ENCODE data around the gene MYOM1. TPM values are rescaled to one million over a fixed set of nuclear protein-coding genes. Genes with fewer than 3 reads are reported as not detected.
A peak's percentile ranks its signal among the peaks of the same experiment; 100 is the strongest.
"Not testable (repeated sequence)": the region's sequence is repeated elsewhere in the genome, so short reads cannot be mapped to it uniquely, and the experiment has no call there.

Gene MYOM1
- total RNA-seq, 2 experiments from 2014 or later, result 2.7 to 3.3 TPM

DNA sequence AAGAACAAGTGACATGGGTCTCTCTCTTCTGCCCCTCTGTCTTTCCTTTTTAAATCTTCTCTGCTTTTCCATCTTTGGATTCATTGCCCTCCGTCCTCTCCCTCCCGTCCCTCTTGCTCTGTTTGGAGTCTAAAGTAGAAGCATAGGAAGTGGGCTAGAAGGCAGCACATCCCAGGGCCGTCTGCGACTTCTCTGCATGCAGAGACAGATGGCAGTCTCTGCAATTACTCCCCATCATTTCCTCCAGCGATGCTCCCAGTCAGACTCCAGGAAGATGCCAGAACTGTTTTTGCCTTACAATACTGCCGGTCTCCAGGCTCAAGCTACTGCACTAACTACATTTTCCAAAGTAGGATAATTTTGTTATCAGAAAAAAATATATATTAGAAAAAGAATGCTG is 171.6 kb downstream of the MYOM1 start:
- Mint-ChIP-seq H3K36me3 (peaks cover 5% of the 10 kb centered on the region), H3K9me3 (peaks cover 8% of the 10 kb centered on the region), H3K4me1 (peaks cover 14% of the 10 kb centered on the region), H3K27me3 (peaks cover 2% of the 10 kb centered on the region), H3K27ac (peak overlapping the region; percentile 5), H3K4me3 (no peak overlapping the region)
- ATAC-seq (ENCODE audit: low read depth) (no peak), DNase-seq (no peak)
- POLR2A ChIA-PET, result interaction anchor here (0.6 kb wide), 1 partner anchor 14 kb away, joined by 3 read pairs; no protein-coding TSS in a partner anchor

DNA sequence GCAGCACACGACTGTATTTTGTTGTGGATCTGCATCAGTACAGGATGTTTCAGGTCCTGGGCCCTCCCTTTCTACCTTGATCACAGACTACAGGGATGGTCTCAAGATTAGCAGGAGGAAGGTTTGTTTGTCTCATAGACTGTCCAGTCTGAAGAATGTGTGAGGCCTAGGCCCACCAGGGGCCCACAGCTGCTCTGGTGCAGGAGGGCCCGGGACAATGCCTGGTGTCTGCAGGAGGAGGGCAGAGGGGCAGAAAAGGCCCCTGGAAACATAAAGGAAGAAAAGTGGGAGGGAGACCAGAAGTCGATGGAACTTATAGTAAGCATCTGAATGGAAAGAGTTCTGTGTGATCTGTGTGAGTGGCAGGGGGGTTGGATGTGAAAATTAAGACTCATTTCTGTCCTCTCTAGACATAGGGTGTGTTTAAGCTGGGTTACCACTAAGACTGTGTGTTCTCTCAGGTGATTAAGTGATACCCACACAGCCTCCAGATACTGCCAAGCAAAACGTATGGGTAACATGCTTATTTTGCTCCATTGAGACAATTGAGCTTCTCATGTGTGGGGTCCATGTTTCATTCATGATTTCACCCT is 173.5 kb downstream of the MYOM1 start:
- no peaks in the 10 kb centered on the region for H3K36me3 Mint-ChIP-seq
- POLR2A ChIA-PET, result no interaction called here
- H3K9me3 Mint-ChIP-seq, result no peaks in the 10 kb centered on the region
- H3K4me1 Mint-ChIP-seq, result peaks cover 7% of the 10 kb centered on the region
- H3K27ac Mint-ChIP-seq, result no peak overlapping the region
- H3K4me3 Mint-ChIP-seq, result no peak overlapping the region
- H3K27me3 Mint-ChIP-seq, result peaks cover 2% of the 10 kb centered on the region
- DNase-seq (no peak), ATAC-seq (ENCODE audit: low read depth) (no peak)

- Mint-ChIP-seq H3K9me3 (no peaks in the 10 kb centered on the region), H3K27ac (no peak overlapping the region), H3K4me3 (no peak overlapping the region), H3K4me1 (peaks cover 8% of the 10 kb centered on the region), H3K27me3 (peaks cover 2% of the 10 kb centered on the region), H3K36me3 (no peaks in the 10 kb centered on the region)
- ATAC-seq (ENCODE audit: low read depth) (no peak), DNase-seq (no peak)
- POLR2A ChIA-PET, result no interaction called here
Measured at GRCh38 chr18:3044931-3045698, 174.7 kb downstream of the MYOM1 start.

DNA sequence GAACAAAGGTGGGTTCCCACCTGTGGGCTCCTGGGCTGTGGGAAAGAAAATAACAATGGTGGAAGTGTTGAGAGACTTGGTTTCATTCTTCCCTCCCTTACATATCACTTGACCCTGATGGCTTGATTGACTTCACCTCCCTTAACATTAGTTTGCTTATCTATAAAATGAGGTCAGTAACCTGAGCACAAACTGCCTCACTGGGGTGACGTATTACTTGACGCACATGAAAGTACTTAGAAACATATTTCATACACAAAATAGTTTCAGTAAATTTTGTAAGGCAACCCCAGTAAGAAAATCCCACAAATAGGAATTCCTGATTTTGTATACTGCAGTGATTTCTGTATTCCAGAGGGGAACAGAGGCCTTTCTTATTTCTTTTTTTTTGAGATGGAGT is 177.4 kb downstream of the MYOM1 start:
- Mint-ChIP-seq H3K9me3 (no peaks in the 10 kb centered on the region), H3K36me3 (no peaks in the 10 kb centered on the region), H3K27me3 (no peaks in the 10 kb centered on the region), H3K4me1 (peaks cover 12% of the 10 kb centered on the region), H3K27ac (no peak overlapping the region), H3K4me3 (no peak overlapping the region)
- POLR2A ChIA-PET, result no interaction called here
- no peak for DNase-seq
- no peak for ATAC-seq (ENCODE audit: low read depth)

- no peaks in the 10 kb centered on the region for H3K9me3 Mint-ChIP-seq
- peaks cover 13% of the 10 kb centered on the region for H3K4me1 Mint-ChIP-seq
- DNase-seq, result no peak
- no peak for ATAC-seq (ENCODE audit: low read depth)
- POLR2A ChIA-PET, result no interaction called here
- no peaks in the 10 kb centered on the region for H3K36me3 Mint-ChIP-seq
- no peak overlapping the region for H3K27ac Mint-ChIP-seq
- no peaks in the 10 kb centered on the region for H3K27me3 Mint-ChIP-seq
- no peak overlapping the region for H3K4me3 Mint-ChIP-seq
Measured at GRCh38 chr18:3041843-3042242, 177.9 kb downstream of the MYOM1 start.

DNA sequence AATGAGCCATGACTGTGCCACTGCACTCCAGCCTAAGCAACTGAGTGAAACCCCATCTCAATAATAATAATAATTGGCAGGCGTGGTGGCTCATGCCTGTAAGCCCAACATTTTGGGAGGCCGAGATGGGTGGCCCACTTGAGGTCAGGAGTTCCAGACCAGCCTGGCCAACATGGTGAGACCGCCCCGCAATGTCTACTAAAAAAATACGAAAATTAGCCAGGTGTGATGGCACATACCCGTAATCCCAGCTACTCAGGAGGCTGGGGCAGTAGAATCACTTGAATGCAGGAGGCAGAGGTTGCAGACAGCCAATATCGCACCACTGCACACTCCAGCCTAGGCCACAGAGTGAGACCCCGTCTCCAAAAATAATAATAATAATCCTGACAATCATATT is 178.9 kb downstream of the MYOM1 start:
- no peak for ATAC-seq (ENCODE audit: low read depth)
- Mint-ChIP-seq H3K36me3 (no peaks in the 10 kb centered on the region), H3K4me3 (no peak overlapping the region), H3K27ac (no peak overlapping the region), H3K4me1 (peaks cover 11% of the 10 kb centered on the region), H3K9me3 (no peaks in the 10 kb centered on the region), H3K27me3 (no peaks in the 10 kb centered on the region)
- no peak for DNase-seq
- POLR2A ChIA-PET, result no interaction called here

DNA sequence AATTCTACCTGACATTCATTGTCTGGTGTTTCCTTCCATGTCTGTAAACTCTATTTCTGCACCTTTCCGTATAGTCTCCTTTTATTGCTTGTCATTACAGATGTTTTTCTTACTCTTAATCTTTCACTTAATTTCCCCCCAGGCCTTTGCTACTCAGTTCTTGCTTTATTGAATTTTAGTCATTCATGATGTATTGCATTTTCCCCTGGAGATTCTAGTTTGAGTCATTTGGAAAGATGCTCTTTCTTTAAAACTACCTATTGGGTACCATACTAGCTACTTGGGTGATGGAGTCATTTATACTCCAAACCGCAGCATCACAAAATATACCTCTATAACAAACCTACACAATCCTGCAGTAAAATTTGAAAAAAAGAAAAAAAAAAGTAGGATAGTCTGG is 179.6 kb downstream of the MYOM1 start:
- Mint-ChIP-seq H3K27ac (no peak overlapping the region), H3K9me3 (no peaks in the 10 kb centered on the region), H3K27me3 (no peaks in the 10 kb centered on the region), H3K4me3 (no peak overlapping the region), H3K36me3 (no peaks in the 10 kb centered on the region), H3K4me1 (peaks cover 11% of the 10 kb centered on the region)
- POLR2A ChIA-PET, result no interaction called here
- DNase-seq (no peak), ATAC-seq (ENCODE audit: low read depth) (no peak)

DNA sequence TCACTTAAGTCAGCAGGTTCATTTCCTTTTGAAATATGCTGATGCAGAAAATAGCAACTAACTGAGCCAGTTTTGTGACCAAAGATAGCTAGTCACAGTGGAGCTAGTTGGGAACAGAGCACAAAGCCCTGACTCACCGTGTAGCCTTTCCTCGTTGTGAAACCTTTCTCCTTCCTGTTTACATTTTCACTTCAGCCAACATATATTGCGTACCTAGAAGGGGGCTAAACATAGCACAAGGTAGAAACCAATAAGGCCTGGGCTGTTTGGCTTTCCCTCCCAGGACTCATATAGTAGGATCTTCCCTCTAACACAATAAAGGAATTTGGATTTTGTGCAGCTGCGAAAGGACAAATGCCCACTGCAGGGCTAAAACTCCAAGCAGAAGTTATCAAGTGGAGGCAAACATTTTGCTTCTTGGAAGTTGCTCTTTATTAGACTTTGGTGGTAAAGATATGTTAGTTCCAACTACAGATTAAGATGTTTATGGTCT is 182.3 kb downstream of the MYOM1 start:
- DNase-seq (no peak), ATAC-seq (ENCODE audit: low read depth) (peak; percentile 90)
- H3K27ac Mint-ChIP-seq, result no peak overlapping the region
- H3K9me3 Mint-ChIP-seq, result no peaks in the 10 kb centered on the region
- POLR2A ChIA-PET, result interaction anchor here (0.8 to 1.5 kb wide), 3 partner anchors 24 to 26 kb away, joined by 3 to 4 read pairs (median 4); no protein-coding TSS in a partner anchor
- peaks cover 11% of the 10 kb centered on the region for H3K4me1 Mint-ChIP-seq
- peak overlapping the region; percentile 12 for H3K4me3 Mint-ChIP-seq
- no peaks in the 10 kb centered on the region for H3K27me3 Mint-ChIP-seq
- no peaks in the 10 kb centered on the region for H3K36me3 Mint-ChIP-seq

DNA sequence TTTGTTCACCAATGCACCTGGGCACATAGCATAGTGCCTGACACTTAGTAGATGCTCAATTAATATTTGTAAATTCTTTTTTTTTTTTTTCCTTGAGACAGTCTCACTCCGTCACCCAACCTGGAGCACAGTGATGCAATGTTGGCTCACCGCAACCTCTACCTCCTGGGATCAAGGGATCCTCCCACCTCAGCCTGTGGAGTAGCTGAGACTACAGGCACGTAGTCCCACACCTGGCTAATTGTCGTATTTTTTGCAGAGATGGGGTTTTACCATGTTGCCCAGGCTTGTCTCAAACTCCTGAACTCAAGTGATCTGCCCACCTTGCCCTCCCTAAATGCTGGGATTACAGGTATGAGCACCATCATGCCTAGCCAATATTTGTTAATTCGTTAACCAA is 183.7 kb downstream of the MYOM1 start:
- H3K4me1 Mint-ChIP-seq, result peaks cover 11% of the 10 kb centered on the region
- POLR2A ChIA-PET, result interaction anchor here (0.8 kb wide), 1 partner anchor 21 kb away, joined by 7 read pairs; no protein-coding TSS in a partner anchor
- no peak overlapping the region for H3K4me3 Mint-ChIP-seq
- ATAC-seq (ENCODE audit: low read depth) (no peak), DNase-seq (no peak)
- H3K27me3 Mint-ChIP-seq, result no peaks in the 10 kb centered on the region
- no peaks in the 10 kb centered on the region for H3K9me3 Mint-ChIP-seq
- no peaks in the 10 kb centered on the region for H3K36me3 Mint-ChIP-seq
- H3K27ac Mint-ChIP-seq, result no peak overlapping the region

DNA sequence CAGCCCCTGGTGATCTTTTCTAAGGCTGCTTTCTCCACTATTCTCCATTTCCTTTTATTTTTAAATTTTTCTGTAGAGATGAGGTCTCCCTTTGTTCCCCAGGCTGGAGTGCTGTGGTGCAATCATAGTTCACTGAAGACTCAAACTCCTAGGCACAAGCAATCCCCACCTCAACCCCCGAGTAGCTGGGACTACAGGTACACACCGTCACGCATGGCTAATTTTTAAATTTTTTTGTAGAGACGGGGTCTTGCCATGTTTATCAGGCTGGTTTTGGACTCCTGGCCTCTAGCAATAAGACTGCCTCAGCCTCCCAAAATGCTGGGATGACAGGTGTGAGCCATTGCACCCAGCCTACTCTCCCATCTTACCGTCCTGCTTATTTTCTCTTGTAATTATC is 184.1 kb downstream of the MYOM1 start:
- Mint-ChIP-seq H3K27ac (no peak overlapping the region), H3K27me3 (no peaks in the 10 kb centered on the region), H3K9me3 (no peaks in the 10 kb centered on the region), H3K4me1 (peaks cover 11% of the 10 kb centered on the region), H3K4me3 (no peak overlapping the region), H3K36me3 (no peaks in the 10 kb centered on the region)
- ATAC-seq (ENCODE audit: low read depth) (no peak), DNase-seq (no peak)
- POLR2A ChIA-PET, result no interaction called here

GRCh38 chr18:3032721-3033120 is 187.0 kb downstream of the MYOM1 start:
- ATAC-seq (ENCODE audit: low read depth) (no peak), DNase-seq (no peak)
- peaks cover 5% of the 10 kb centered on the region for H3K4me1 Mint-ChIP-seq
- POLR2A ChIA-PET, result interaction anchor here (0.7 kb wide), 1 partner anchor 349 kb away, joined by 4 read pairs; no protein-coding TSS in a partner anchor
- no peaks in the 10 kb centered on the region for H3K27me3 Mint-ChIP-seq
- H3K4me3 Mint-ChIP-seq, result no peak overlapping the region
- H3K9me3 Mint-ChIP-seq, result no peaks in the 10 kb centered on the region
- no peaks in the 10 kb centered on the region for H3K36me3 Mint-ChIP-seq
- no peak overlapping the region for H3K27ac Mint-ChIP-seq

GRCh38 chr18:3029215-3029952 is 190.4 kb downstream of the MYOM1 start:
- H3K4me3 Mint-ChIP-seq, result no peak overlapping the region
- H3K4me1 Mint-ChIP-seq, result no peaks in the 10 kb centered on the region
- DNase-seq (no peak), ATAC-seq (ENCODE audit: low read depth) (no peak)
- no peaks in the 10 kb centered on the region for H3K27me3 Mint-ChIP-seq
- POLR2A ChIA-PET, result no interaction called here
- no peaks in the 10 kb centered on the region for H3K9me3 Mint-ChIP-seq
- no peaks in the 10 kb centered on the region for H3K36me3 Mint-ChIP-seq
- no peak overlapping the region for H3K27ac Mint-ChIP-seq

DNA sequence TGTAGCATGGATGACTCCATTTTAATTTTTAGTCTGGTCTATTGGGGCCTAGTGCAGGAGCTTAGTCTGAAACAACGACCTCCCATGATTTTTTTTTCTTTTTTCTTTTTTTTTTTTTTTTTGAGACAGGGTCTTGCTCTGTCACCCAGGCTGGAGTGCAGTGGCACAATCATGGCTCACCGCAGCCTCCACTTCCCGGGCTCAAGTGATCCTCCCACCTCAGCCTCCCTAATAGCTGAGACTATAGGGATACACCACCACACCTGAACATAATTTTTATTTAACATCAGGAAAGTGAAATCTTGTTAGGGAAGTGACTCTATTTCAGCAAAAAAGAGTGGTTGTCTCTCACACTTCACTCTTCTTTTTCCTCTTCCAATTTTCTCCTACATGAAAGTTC is 191.7 kb downstream of the MYOM1 start:
- not testable (repeated sequence) for H3K36me3 Mint-ChIP-seq; H3K4me1 Mint-ChIP-seq; H3K4me3 Mint-ChIP-seq; H3K27me3 Mint-ChIP-seq; ATAC-seq (ENCODE audit: low read depth); DNase-seq; H3K9me3 Mint-ChIP-seq; H3K27ac Mint-ChIP-seq
- POLR2A ChIA-PET, result interaction anchor here (0.5 to 0.6 kb wide), 2 partner anchors 9 to 219 kb away, joined by 3 read pairs; no protein-coding TSS in a partner anchor

All from activated naive CD8-positive, alpha-beta T cell treated with anti-CD3 and anti-CD28 coated beads, Interleukin-2, amount 10 ng/mL, durations not matched to agents 7 days and 5 days (primary cell).